Loucy (cell line): Measurements from ENCODE around the gene ZCCHC8.
A peak's percentile ranks its signal among the peaks of the same experiment; 100 is the strongest.
"Not testable (repeated sequence)": the region's sequence is repeated elsewhere in the genome, so short reads cannot be mapped to it uniquely, and the experiment has no call there.

Source experiments
- H2AFZ ChIP-seq: fragments of 200-600 bp; sonication (generic); 2 replicates; pipeline ENCODE4 v1.6.0; 2016; ENCODE audit warnings: antibody characterized with exemption, mild to moderate bottlenecking, low read length, moderate library complexity
- H3F3A ChIP-seq: fragments of 200-600 bp; 2 replicates; pipeline ENCODE4 v1.6.0; 2016; ENCODE audit warnings: antibody characterized with exemption, low read depth, mild to moderate bottlenecking
- H3K27me3 ChIP-seq: fragments of 200-600 bp; sonication (generic); 2 replicates; pipeline ENCODE4 v1.6.1; 2014; ENCODE audit warnings: low read length, mild to moderate bottlenecking; ENCODE audit not compliant: insufficient read depth, poor library complexity, severe bottlenecking
- H3K36me3 ChIP-seq: fragments of 200-600 bp; sonication (generic); 2 replicates; pipeline ENCODE4 v1.6.1; 2016; ENCODE audit warnings: low read length; ENCODE audit not compliant: insufficient read depth
- H3K4me1 ChIP-seq: fragments of 200-600 bp; sonication (generic); 2 replicates; pipeline ENCODE4 v1.5.1; 2014; ENCODE audit warnings: low read length, mild to moderate bottlenecking; ENCODE audit not compliant: insufficient read depth, poor library complexity, severe bottlenecking
- H3K4me2 ChIP-seq: fragments of 200-600 bp; sonication (generic); 2 replicates; pipeline ENCODE4 v1.6.0; 2014; ENCODE audit warnings: antibody characterized with exemption, low read length, low read depth, mild to moderate bottlenecking; ENCODE audit not compliant: poor library complexity, severe bottlenecking
- H3K4me3 ChIP-seq: fragments of 200-600 bp; sonication (generic); 2 replicates; pipeline ENCODE4 v1.5.1; 2014; ENCODE audit warnings: low read length, mild to moderate bottlenecking, mixed read lengths; ENCODE audit not compliant: poor library complexity, severe bottlenecking
- H3K79me2 ChIP-seq: fragments of 200-600 bp; sonication (generic); 2 replicates; pipeline ENCODE4 v1.6.1; 2014; ENCODE audit warnings: low read length; ENCODE audit not compliant: insufficient read depth
- H3K9ac ChIP-seq: fragments of 200-600 bp; sonication (generic); 2 replicates; pipeline ENCODE4 v1.6.0; 2014; ENCODE audit warnings: mild to moderate bottlenecking, low read depth, low read length, moderate library complexity; ENCODE audit not compliant: poor library complexity, severe bottlenecking
- H3K9me2 ChIP-seq: fragments of 200-600 bp; sonication (generic); replicated peaks from 2 replicates; pipeline ENCODE4 v1.6.1; 2016; ENCODE audit warnings: low read depth, low read length, mixed read lengths
- H3K9me3 ChIP-seq: fragments of 200-600 bp; sonication (generic); 2 replicates; pipeline ENCODE4 v1.6.1; 2014; ENCODE audit warnings: mild to moderate bottlenecking, antibody characterized with exemption, low read length, low read depth; ENCODE audit not compliant: insufficient read depth
- H4K20me1 ChIP-seq: fragments of 200-600 bp; sonication (generic); 2 replicates; pipeline ENCODE4 v1.6.0; 2014; ENCODE audit warnings: antibody characterized with exemption, low read length, mild to moderate bottlenecking; ENCODE audit not compliant: insufficient read depth, poor library complexity, severe bottlenecking
- EZH2phosphoT487 ChIP-seq: fragments of 200-600 bp; IDR thresholded peaks from 2 replicates; pipeline ENCODE4 v1.6.1; 2018; ENCODE audit warnings: antibody characterized with exemption, mild to moderate bottlenecking, moderate library complexity, borderline replicate concordance
- TF ChIP-seq, protein P1 (sequence below): fragments of 200-600 bp; sonication (generic); conservative IDR thresholded peaks from 2 replicates; pipeline ENCODE4 v1.5.1; 2014; ENCODE audit warnings: mild to moderate bottlenecking, antibody characterized with exemption, low read length

The ZCCHC8 gene

DNA sequence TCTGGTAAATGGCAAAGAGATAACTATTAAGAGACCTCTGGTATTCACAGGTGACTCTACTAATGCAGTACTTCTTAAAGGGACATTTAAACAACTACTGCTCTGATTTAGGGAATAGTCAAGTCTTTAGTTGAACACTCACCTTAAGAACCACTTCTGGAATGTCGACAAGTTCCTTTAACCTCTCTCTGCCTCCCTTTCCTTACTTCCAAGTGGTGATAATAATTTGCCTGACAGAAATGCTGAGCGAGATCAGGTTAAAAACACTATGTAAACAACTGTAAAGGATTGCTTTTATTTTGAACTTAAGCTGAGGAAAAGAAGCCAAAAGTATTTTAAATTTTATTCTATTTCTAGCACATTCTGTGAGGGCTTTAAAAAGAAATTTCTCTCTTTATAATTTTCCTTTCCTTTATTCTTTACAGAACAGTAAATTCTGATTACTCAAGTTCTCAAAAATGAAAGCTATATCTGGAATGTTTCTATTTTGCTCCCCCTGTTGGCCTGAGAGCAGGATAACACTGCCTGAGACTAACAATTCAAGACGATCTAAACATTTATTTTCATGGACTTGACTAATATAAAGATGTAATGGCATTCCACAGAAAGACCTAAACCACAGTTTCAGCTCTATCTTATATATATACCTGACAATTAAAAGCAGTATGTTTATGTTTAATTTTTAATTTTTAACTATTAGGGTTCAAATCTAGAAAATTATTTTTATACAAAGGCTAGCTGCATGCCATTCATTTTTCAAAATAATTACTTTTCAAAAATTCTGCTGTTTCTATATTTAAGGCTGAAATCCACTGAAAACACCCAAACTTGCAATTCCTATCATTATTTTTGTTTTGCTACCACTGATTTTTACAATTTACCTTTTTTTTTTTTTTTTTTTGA, 29.2 kb downstream of the ZCCHC8 start:
- H3K4me1 ChIP-seq = peaks cover 3% of the 10 kb centered on the region
- H3K79me2 ChIP-seq = no peaks in the 10 kb centered on the region
- no peak overlapping the region for H2AFZ ChIP-seq
- no peaks in the 10 kb centered on the region for H4K20me1 ChIP-seq
- H3K4me3 ChIP-seq = no peak overlapping the region
- no peaks in the 10 kb centered on the region for H3K9me3 ChIP-seq
- H3K27me3 ChIP-seq = no peaks in the 10 kb centered on the region
- no peak overlapping the region for H3K9ac ChIP-seq
- no peaks in the 10 kb centered on the region for H3K9me2 ChIP-seq
- no peak for TF ChIP-seq EZH2phosphoT487
- TF ChIP-seq, protein P1, sequence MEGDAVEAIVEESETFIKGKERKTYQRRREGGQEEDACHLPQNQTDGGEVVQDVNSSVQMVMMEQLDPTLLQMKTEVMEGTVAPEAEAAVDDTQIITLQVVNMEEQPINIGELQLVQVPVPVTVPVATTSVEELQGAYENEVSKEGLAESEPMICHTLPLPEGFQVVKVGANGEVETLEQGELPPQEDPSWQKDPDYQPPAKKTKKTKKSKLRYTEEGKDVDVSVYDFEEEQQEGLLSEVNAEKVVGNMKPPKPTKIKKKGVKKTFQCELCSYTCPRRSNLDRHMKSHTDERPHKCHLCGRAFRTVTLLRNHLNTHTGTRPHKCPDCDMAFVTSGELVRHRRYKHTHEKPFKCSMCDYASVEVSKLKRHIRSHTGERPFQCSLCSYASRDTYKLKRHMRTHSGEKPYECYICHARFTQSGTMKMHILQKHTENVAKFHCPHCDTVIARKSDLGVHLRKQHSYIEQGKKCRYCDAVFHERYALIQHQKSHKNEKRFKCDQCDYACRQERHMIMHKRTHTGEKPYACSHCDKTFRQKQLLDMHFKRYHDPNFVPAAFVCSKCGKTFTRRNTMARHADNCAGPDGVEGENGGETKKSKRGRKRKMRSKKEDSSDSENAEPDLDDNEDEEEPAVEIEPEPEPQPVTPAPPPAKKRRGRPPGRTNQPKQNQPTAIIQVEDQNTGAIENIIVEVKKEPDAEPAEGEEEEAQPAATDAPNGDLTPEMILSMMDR = peak; percentile 83
- H3K4me2 ChIP-seq = no peak overlapping the region
- H3K36me3 ChIP-seq = peaks cover 40% of the 10 kb centered on the region; the same call in 1 of the 2 replicates
- no peaks in the 10 kb centered on the region for H3F3A ChIP-seq

DNA sequence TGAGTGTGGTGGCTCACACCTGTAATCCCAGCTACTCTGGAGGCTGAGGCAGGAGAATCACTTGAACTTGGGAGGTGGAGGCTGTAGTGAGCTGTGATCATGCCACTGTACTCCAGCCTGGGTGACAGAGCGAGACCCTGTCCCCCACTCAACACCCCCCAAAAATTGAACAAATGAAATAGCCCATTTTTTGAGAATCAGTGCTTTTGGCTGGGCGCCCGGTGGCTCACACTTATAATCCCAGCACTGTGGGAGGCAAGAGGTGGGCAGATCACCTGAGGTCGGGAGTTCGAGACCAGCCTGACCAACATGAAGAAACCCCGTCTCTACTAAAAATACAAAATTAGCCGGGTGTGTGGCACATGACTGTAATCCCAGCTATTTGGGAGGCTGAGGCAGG, 30.2 kb downstream of the ZCCHC8 start:
- H3K27me3 ChIP-seq, H3K9ac ChIP-seq, H3K4me2 ChIP-seq, H3K4me3 ChIP-seq, H3K9me3 ChIP-seq, H3K79me2 ChIP-seq, H3K4me1 ChIP-seq, H3K9me2 ChIP-seq, H3F3A ChIP-seq, H4K20me1 ChIP-seq, H2AFZ ChIP-seq: not testable (repeated sequence)
- peaks cover 30% of the 10 kb centered on the region; the same call in 1 of the 2 replicates for H3K36me3 ChIP-seq

DNA sequence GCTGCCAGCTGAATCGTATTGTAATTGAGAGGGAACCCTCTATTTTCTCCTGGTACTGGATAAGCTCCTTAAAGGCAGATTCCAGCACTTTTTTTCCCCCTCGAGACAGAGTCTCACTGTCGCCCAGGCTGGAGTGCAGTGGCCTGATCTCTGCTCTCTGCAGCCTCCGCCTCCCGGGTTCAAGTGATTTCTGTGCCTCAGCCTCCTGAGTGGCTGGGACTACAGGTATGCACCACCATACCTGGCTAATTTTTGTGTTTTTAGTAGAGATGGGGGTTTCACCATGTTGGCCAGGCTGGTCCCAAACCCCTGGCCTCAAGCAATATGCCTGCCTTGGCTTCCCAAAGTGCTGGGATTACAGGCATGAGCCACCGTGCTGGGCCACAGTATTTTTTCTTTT, 30.9 kb downstream of the ZCCHC8 start:
- not testable (repeated sequence) for H3K27me3 ChIP-seq, H3K79me2 ChIP-seq, H3K9me3 ChIP-seq, H3K4me1 ChIP-seq, H3K9me2 ChIP-seq, H4K20me1 ChIP-seq, H3F3A ChIP-seq, H3K4me2 ChIP-seq, H3K9ac ChIP-seq, H3K4me3 ChIP-seq, H2AFZ ChIP-seq
- peaks cover 24% of the 10 kb centered on the region; the same call in 1 of the 2 replicates for H3K36me3 ChIP-seq

DNA sequence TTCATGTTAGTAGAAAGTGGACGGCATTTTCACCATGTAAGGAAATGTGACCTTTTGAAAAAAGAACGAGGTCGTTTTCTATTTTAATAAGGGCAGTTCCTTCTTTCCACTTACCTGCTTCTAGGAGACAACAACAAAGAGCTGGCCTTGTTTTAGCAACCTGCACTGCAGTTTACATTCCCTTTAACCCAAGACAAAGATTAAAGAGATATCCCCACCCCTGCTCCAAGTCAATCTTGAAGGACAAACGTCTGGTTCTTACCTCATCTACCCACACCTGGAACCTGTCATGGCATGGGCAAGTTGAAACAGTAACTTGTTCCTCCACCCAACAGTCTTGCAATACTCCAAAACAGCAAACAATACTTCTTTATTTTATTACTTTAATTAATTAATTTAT, 32.7 kb downstream of the ZCCHC8 start:
- Histone ChIP-seq H3K27me3 (no peaks in the 10 kb centered on the region), H3F3A (no peaks in the 10 kb centered on the region), H3K9ac (no peak overlapping the region), H3K4me1 (peaks cover 4% of the 10 kb centered on the region), H2AFZ (no peak overlapping the region), H3K4me3 (no peak overlapping the region), H3K9me2 (no peaks in the 10 kb centered on the region), H3K4me2 (no peak overlapping the region), H3K79me2 (no peaks in the 10 kb centered on the region), H3K9me3 (no peaks in the 10 kb centered on the region), H3K36me3 (peaks cover 7% of the 10 kb centered on the region; the same call in 1 of the 2 replicates), H4K20me1 (no peaks in the 10 kb centered on the region)
- TF ChIP-seq EZH2phosphoT487 = no peak
- TF ChIP-seq, protein P1 = no peak

DNA sequence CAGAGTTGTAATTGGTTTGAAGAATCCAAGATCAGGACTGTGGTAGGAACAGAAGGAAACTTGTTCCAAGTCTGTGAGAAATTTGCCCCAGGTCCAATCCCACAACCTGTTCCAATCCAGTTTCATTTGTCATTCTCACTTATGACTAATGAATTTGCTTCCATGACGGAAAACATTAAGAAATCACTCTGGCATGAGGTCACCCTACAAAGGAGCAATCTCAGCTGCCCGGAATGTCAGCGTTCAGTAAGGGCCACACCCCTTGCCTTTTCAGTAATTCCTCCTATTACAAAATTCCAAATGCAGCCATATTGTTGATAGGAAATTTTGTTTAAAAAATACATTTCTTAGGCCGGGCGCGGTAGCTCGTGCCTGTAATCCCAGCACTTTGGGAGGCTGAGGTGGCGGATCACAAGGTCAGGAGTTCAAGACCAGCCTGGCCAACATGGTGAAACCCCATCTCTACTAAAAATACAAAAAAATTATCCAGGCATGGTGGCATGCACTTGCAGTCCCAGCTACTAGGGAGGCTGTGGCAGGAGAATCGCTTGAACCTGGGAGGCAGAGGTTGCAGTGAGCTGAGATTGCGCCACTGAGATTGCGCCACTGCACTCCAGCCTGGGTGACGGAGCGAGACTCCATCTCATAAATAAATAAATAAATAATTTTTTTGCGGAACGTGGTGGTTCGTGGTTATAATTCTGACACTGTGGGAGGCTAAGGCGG, 36.3 kb downstream of the ZCCHC8 start:
- not testable (repeated sequence) for H4K20me1 ChIP-seq, H3K9ac ChIP-seq, H3K9me3 ChIP-seq, H3K36me3 ChIP-seq, H3K79me2 ChIP-seq, H3K27me3 ChIP-seq, H3F3A ChIP-seq, H3K4me3 ChIP-seq, H3K4me2 ChIP-seq, H3K4me1 ChIP-seq, H2AFZ ChIP-seq, H3K9me2 ChIP-seq
